ENCODE measurements around the gene CAMK1D.

DNA sequence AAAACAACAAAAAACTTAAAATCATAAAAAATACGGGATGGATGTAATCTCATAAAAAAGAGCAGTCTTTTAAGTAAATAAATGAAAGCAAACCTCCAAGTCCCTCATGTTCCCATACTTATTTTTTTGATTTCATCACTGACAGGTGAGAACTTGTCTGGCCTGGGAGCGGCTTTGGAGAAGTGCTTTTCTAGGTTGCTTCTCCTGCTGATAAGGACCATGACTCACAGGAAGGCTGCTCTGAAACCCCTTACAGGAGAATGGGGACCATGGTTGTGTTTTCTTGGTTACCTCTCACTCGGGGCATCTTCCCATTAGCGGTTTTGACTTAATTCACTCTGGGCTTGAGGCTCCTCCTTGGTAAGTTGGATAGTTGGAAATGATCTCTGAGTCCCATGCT is 237.4 kb downstream of the CAMK1D start:
- TF ChIP-seq, protein P1, sequence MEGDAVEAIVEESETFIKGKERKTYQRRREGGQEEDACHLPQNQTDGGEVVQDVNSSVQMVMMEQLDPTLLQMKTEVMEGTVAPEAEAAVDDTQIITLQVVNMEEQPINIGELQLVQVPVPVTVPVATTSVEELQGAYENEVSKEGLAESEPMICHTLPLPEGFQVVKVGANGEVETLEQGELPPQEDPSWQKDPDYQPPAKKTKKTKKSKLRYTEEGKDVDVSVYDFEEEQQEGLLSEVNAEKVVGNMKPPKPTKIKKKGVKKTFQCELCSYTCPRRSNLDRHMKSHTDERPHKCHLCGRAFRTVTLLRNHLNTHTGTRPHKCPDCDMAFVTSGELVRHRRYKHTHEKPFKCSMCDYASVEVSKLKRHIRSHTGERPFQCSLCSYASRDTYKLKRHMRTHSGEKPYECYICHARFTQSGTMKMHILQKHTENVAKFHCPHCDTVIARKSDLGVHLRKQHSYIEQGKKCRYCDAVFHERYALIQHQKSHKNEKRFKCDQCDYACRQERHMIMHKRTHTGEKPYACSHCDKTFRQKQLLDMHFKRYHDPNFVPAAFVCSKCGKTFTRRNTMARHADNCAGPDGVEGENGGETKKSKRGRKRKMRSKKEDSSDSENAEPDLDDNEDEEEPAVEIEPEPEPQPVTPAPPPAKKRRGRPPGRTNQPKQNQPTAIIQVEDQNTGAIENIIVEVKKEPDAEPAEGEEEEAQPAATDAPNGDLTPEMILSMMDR (conservative IDR thresholded peaks at IDR 0.05; ENCODE audit: low read depth in 2 of 2), result no peak
- TF ChIP-seq, protein P2, sequence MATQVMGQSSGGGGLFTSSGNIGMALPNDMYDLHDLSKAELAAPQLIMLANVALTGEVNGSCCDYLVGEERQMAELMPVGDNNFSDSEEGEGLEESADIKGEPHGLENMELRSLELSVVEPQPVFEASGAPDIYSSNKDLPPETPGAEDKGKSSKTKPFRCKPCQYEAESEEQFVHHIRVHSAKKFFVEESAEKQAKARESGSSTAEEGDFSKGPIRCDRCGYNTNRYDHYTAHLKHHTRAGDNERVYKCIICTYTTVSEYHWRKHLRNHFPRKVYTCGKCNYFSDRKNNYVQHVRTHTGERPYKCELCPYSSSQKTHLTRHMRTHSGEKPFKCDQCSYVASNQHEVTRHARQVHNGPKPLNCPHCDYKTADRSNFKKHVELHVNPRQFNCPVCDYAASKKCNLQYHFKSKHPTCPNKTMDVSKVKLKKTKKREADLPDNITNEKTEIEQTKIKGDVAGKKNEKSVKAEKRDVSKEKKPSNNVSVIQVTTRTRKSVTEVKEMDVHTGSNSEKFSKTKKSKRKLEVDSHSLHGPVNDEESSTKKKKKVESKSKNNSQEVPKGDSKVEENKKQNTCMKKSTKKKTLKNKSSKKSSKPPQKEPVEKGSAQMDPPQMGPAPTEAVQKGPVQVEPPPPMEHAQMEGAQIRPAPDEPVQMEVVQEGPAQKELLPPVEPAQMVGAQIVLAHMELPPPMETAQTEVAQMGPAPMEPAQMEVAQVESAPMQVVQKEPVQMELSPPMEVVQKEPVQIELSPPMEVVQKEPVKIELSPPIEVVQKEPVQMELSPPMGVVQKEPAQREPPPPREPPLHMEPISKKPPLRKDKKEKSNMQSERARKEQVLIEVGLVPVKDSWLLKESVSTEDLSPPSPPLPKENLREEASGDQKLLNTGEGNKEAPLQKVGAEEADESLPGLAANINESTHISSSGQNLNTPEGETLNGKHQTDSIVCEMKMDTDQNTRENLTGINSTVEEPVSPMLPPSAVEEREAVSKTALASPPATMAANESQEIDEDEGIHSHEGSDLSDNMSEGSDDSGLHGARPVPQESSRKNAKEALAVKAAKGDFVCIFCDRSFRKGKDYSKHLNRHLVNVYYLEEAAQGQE (IDR thresholded peaks at IDR 0.05; ENCODE audit: unreplicated experiment), result no peak
- TF ChIP-seq POLR2AphosphoS5 (IDR thresholded peaks at IDR 0.05; ENCODE audit: low read depth) (no peak), EZH2 (IDR thresholded peaks at IDR 0.05; ENCODE audit: low read depth, unreplicated experiment) (no peak), EZH2phosphoT487 (IDR thresholded peaks at IDR 0.05; ENCODE audit: unreplicated experiment) (no peak), ZNF114 (CRISPR knock-in tag; IDR thresholded peaks at IDR 0.05) (no peak), ZNF331 (CRISPR knock-in tag; IDR thresholded peaks at IDR 0.05; ENCODE audit: low read depth) (no peak), CREB1 (CRISPR knock-in tag; IDR thresholded peaks at IDR 0.05; ENCODE audit: low read depth) (no peak), STAT1 (IDR thresholded peaks at IDR 0.05; ENCODE audit: unreplicated experiment) (no peak), JUNB (IDR thresholded peaks at IDR 0.05; ENCODE audit: unreplicated experiment) (no peak), NANOG (IDR thresholded peaks at IDR 0.05; ENCODE audit: borderline replicate concordance) (no peak)
- TF ChIP-seq, protein P3, sequence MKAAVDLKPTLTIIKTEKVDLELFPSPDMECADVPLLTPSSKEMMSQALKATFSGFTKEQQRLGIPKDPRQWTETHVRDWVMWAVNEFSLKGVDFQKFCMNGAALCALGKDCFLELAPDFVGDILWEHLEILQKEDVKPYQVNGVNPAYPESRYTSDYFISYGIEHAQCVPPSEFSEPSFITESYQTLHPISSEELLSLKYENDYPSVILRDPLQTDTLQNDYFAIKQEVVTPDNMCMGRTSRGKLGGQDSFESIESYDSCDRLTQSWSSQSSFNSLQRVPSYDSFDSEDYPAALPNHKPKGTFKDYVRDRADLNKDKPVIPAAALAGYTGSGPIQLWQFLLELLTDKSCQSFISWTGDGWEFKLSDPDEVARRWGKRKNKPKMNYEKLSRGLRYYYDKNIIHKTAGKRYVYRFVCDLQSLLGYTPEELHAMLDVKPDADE (IDR thresholded peaks at IDR 0.05), result no peak
